ENCODE results near the gene VIPR1. TPM values are rescaled to one million over a fixed set of nuclear protein-coding genes. Genes with fewer than 3 reads are reported as not detected.
A peak's percentile ranks its signal among the peaks of the same experiment; 100 is the strongest.

VIPR1 gene
- total RNA-seq, 2 donors from 2014 or later, result 74.2 to 98.0 TPM

DNA sequence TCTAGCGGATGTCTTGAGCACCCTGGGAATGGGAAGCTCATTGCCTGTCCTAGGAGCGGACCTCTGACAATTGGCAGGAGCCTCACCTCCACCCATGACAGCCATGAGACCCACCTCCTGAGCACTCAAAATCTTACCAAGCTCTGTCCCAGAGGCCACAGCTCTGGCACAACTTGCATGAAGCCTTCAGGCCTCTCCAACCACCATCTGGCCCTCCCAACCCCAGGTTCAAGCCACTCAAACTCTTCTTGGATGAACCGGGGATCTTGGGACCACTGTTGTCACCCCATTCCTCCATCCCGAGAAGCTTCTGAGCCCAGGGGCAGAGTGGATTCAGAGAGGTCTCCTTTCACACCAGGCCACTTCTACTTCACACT, 1.5 kb downstream of the VIPR1 start:
- DNase-seq, result no peak
- Histone ChIP-seq H3K4me1 (peaks cover 11% of the 10 kb centered on the region), H3K27me3 (peaks cover 24% of the 10 kb centered on the region), H3K36me3 (no peaks in the 10 kb centered on the region), H3K9me3 (no peaks in the 10 kb centered on the region), H3K4me3 (no peak overlapping the region), H3K9ac (ENCODE audit: low read depth in 2 of 2, low read length in 2 of 2) (peak overlapping the region; percentile 31 to 95), H3K27ac (peak overlapping the region; percentile 93)
- intact Hi-C loops (cut with DNase I), result no loop called here
- TF ChIP-seq, protein P1, sequence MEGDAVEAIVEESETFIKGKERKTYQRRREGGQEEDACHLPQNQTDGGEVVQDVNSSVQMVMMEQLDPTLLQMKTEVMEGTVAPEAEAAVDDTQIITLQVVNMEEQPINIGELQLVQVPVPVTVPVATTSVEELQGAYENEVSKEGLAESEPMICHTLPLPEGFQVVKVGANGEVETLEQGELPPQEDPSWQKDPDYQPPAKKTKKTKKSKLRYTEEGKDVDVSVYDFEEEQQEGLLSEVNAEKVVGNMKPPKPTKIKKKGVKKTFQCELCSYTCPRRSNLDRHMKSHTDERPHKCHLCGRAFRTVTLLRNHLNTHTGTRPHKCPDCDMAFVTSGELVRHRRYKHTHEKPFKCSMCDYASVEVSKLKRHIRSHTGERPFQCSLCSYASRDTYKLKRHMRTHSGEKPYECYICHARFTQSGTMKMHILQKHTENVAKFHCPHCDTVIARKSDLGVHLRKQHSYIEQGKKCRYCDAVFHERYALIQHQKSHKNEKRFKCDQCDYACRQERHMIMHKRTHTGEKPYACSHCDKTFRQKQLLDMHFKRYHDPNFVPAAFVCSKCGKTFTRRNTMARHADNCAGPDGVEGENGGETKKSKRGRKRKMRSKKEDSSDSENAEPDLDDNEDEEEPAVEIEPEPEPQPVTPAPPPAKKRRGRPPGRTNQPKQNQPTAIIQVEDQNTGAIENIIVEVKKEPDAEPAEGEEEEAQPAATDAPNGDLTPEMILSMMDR (IDR thresholded peaks at IDR 0.05), result no peak

DNA sequence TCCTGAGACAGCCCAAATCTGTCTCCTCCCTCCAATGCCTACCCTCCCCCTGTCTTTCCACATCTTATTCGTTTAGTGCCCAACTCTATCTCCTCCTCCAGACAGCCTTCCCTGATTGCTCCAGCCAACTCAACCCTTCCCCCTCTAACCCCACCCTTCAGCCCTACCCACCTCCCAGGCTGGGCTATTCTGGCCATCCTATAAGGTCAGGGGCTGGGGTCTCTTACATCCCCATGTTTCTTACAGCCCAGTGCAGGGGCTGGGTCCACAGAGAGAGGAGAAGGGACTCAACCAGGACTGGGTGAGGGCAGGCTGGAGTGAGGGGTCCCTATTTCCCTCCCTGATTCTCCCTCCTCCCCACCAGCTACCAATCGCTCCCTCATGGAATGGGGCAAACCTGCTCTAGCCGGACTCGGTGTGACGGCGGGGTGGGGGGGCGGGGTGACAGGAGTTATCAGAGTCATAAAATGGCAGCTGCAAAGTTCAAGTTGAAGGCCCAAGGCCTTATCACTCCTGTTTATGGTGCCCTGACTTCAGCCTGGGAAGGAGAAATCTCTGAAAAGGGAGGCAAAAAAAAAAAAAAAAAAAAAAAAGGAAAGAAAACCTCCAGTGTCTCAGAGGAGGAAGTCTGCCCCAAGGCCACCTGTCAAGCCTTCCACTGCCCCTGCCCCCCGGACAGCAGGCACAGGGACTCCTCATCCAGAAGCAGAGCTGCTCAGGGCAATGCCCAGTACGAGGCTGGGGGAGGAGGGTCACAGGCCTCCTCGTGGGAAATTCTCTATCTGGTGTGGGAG, 2.1 kb downstream of the VIPR1 start:
- TF ChIP-seq, protein P1 (IDR thresholded peaks at IDR 0.05), result no peak
- no peaks in the 10 kb centered on the region for H3K9me3 ChIP-seq
- DNase-seq, result peak; percentile 75
- H3K27me3 ChIP-seq, result peaks cover 18% of the 10 kb centered on the region
- no peak overlapping the region for H3K4me3 ChIP-seq
- H3K36me3 ChIP-seq, result no peaks in the 10 kb centered on the region
- intact Hi-C loops (cut with DNase I), result no loop called here
- H3K4me1 ChIP-seq, result peaks cover 13% of the 10 kb centered on the region
- peak overlapping the region; percentile 43 to 95 for H3K9ac ChIP-seq (ENCODE audit: low read depth in 2 of 2, low read length in 2 of 2)
- peak overlapping the region; percentile 93 for H3K27ac ChIP-seq

DNA sequence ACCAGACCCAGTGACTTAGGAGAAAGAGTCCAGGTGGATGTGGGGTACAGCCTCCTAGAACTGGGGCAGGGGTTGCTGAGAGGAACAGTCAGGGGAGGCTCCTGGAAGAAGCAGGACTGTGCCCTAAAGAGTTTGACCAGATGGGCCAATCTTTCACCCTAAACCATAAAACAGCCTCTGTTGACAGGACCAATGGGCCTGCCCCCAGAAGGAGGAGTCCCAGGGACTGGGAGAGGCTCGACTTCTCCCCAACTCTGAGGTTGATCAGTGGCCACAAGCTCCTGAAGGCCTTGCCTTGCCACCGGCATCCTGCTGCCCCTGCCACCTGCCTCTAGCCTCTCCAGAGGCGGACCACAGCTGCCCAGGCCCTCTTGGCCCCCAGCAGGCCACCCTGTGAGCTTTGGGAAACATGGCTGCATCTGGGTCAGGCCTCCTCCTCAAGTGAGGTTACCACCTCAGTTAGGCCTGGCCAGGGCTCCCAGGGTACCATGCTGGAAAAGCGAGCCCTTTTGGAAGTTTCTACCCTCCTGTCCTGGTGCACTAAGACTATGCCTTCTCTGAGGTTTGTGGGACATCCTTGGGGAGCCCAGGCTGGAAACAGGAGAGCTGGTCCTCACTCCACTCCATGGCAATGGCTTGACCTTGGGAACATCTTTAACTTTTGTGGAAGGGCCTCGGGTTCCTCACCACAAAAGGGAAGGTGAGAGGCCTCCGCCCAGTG, 2.8 kb downstream of the VIPR1 start:
- TF ChIP-seq, protein P1 (IDR thresholded peaks at IDR 0.05), result no peak
- Histone ChIP-seq H3K9me3 (no peaks in the 10 kb centered on the region), H3K9ac (ENCODE audit: low read depth in 2 of 2, low read length in 2 of 2) (peak overlapping the region; percentile 43 to 85), H3K27ac (peak overlapping the region; percentile 93), H3K4me1 (peaks cover 21% of the 10 kb centered on the region), H3K4me3 (no peak overlapping the region), H3K36me3 (no peaks in the 10 kb centered on the region), H3K27me3 (peaks cover 13% of the 10 kb centered on the region)
- DNase-seq, result peak; percentile 77
- intact Hi-C loops (cut with DNase I), result no loop called here

DNA sequence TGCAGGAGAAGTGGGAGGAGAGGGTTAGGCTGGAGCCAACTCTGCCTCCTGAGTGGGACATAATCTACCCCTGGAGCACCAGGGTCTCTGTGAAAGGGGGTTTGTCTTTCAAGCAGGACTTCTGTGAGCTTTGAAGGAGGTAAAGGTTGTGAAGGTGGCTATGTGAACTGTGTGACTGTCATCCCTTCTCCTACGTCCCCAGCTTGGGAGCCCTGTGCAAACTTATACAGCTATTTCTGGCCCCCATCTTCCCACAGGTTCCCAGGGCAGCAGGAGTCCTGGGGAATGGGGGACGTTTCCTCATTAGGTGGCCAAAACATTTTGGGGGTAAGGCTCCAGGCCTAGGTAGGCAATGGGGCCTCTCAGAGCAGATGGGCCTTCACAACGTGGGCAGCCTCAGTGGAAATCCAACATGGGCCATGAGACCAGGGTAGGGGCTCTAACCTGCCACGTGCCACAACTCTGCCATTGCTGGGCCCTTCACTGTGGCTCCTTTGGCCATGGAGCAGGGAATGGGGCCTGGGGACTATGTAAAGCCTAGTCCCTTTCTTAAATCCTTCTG, 3.5 kb downstream of the VIPR1 start:
- Histone ChIP-seq H3K4me1 (peaks cover 27% of the 10 kb centered on the region), H3K36me3 (no peaks in the 10 kb centered on the region), H3K27ac (peak overlapping the region; percentile 93)

DNA sequence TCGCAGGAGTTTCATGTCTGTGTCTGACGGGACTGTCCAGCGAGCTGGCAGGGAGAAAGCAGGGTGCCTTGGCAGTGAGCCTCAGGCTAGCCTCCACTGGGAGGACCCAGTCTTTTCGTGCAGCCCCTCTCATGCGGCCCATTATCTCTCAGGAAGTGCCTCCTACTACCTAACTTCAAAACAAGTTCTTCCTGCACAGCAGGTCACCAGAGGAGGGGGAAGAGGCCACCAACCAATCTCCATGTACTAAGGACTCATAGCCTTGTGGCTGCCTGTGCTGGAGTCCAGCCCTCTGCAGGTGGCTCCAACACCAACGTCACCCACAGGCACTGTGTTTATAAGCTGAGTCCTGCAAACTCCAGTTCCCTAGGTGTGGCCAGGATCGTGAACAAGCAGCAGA, 4.8 kb downstream of the VIPR1 start:
- intact Hi-C loops (cut with DNase I), result no loop called here
- H3K27ac ChIP-seq, result peak overlapping the region; percentile 83

More for the DNA sequence above, 3.5 kb downstream of the VIPR1 start:
- Histone ChIP-seq H3K27me3 (peaks cover 7% of the 10 kb centered on the region), H3K9ac (ENCODE audit: low read depth in 2 of 2, low read length in 2 of 2) (peak overlapping the region; percentile 32 to 85), H3K9me3 (no peaks in the 10 kb centered on the region), H3K4me3 (no peak overlapping the region)
- intact Hi-C loops (cut with DNase I), result no loop called here
- peak; percentile 19 for DNase-seq
- TF ChIP-seq, protein P1 (IDR thresholded peaks at IDR 0.05), result no peak

More for the DNA sequence above, 4.8 kb downstream of the VIPR1 start:
- Histone ChIP-seq H3K27me3 (no peaks in the 10 kb centered on the region), H3K9ac (ENCODE audit: low read depth in 2 of 2, low read length in 2 of 2) (peak overlapping the region; percentile 13 to 85), H3K4me3 (no peak overlapping the region), H3K4me1 (peaks cover 22% of the 10 kb centered on the region), H3K9me3 (no peaks in the 10 kb centered on the region), H3K36me3 (no peaks in the 10 kb centered on the region)
- peak; percentile 86 for DNase-seq
- TF ChIP-seq, protein P1 (IDR thresholded peaks at IDR 0.05), result no peak

All from colonic mucosa (tissue), 4 donors.